HG03520 (cell line): ENCODE results near the gene ONECUT2.
"Not testable (repeated sequence)": the region's sequence is repeated elsewhere in the genome, so short reads cannot be mapped to it uniquely, and the experiment has no call there.

Source experiments
- ATAC-seq: cut with Tn5 transposase; IDR thresholded peaks from one replicate; pipeline ENCODE4 v1.9.1; 2021; ENCODE audit warnings: mild to moderate bottlenecking, moderate library complexity; ENCODE audit not compliant: unreplicated experiment

Gene ONECUT2

DNA sequence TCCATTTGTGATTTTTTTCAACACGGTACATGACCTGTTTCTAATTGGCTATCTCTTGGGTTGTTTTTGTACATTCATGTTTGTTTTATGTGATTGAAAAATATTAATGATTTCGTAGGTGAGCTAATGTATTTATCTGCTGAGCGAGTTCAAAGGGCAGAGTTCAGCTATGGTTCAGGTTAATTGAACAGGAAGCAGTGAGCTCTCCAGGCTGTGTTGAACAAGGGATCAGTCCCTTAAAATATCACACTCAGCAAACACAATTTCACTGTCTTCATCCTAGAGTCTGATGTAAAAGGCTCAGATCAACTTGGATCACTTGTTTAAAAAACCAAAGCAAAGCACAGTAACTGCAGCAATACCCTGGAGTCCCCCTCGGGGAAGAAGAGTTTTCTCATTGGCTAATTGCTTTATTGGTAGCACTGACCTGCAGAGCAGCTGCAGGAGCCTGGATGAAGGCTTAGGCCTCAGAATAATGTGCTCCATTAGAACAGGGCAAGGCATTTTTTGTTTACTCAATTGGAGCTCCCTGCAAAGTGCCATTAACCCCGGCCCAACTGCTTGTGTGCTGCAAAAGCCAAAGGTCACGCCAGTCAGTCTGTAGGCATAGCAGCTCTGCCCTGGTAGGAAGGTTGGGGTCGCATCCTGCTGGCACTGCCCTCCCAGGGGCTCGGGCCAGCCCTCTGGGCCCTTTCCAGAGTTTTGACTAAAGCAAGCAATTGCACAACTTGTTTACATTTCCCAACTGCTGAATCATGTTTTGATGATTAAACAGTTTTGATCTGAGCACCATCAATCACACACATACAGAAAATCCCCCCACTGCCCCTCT, 10.5 kb downstream of the ONECUT2 start:
- ATAC-seq = no peak

DNA sequence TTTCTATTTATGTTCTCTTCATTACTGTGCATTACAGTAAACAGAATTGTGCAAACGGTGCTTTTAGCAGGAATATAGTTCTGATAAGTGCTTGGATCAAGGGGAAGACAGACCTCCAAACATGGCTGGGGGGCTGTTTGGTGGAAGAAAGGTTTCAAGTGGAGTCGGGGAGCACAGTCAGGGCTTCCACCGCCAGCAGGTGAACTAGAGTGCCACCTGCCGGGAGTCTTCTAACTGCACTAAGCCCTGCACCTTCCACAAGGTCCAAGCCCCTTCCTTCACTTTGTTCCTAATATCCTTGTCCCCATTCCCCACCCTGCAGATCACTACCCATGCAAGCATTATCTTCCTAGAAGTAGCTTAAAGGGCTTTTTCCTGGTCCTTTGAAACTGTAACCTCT, 11.1 kb downstream of the ONECUT2 start:
- no peak for ATAC-seq

DNA sequence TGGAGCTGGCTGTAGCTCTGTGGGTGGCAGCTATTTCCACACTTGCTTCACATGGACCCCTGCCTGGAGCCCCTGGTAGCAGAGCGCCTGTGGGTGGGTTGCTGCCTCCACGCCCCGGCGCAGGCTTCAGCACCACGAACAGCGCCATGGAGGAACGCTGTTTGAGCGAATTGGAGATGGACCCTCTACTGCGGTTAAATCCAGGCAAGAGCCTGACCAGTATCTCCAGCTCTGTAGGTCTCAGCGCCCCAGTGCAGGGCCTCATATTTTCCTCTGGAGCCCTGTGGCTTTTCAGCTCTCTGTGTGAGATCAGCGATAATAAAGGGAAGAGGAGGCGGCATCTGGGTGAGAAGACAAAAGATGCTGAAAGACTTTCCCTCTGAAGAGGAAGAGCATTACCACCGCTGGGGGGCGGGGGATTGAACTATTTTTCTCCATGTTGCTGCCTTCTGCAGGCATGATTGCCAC, 12.0 kb downstream of the ONECUT2 start:
- no peak for ATAC-seq

DNA sequence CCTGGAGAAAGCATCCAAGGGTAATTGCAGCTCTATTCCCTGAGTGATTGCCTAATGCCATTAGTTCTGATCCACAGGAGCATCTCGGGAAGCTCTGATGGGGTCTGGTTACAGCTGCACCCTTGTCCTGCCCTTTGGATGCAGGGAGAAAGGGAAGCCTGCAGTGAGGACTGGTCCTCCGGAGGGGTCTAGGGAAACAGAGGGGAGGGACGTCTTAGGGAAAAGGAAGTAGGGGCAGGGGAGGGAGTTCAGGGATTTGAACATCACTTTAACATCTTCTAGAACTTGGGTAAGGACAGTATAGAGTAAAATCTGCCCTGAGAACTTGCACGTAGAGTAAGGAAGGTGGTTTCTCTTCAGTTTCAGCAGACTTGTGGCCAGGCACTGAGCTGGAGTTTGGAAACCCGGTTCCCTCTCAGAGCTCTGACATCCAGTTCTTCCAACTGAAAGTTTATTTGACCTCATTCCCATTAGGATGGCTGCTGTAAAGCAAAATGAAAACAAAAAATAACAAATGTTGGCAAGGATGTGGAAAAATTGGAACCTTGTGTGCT, 20.5 kb downstream of the ONECUT2 start:
- no peak for ATAC-seq

DNA sequence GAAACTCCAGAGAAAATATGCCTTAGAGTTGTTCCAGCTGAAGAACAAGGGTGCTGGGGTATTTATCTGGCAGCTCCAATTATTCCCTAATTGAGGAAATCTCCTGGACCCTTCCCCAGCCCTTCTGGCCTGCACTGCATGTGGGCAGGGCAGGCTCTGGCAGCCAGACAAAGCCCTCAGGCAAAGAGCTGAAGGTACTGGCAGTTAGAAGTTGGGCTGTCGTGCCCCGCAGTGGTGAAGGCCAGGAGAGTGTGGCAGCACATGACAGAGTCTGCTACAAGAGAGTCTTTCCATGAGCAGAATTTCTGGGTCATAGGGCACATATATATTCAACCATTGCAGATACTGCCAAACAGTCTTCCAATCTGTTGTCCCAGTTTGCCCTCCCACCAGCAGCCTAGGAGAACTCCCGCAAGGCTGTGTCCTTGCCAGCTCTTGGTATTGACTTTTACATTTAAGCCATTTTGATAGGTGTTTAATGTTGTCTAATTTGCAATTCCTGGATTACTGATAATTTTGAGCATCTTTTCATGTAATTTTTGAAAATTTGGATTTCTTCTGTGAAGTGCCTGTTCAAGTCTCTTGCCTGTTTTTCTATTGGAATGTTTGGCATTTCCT, 26.6 kb downstream of the ONECUT2 start:
- ATAC-seq = no peak

DNA sequence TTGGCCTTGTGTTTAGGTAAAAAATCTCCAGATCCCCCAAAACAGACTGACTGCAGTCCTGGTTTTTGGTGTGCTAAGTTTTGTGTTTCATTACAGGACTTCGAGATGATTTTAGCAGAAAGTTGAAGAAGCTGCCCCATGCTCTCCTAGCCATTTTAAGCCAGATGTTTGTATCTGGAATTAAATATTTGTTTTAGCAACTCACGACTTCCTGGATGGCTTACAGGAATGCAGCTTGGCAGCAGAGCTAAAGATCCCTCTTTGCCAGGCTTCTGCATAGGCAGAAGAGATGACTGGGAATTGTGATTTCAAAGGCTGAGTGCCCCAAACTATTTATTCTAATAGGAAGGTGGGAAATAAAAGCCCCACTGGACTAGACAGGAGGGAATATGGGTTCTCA, 31.1 kb downstream of the ONECUT2 start:
- no peak for ATAC-seq

DNA sequence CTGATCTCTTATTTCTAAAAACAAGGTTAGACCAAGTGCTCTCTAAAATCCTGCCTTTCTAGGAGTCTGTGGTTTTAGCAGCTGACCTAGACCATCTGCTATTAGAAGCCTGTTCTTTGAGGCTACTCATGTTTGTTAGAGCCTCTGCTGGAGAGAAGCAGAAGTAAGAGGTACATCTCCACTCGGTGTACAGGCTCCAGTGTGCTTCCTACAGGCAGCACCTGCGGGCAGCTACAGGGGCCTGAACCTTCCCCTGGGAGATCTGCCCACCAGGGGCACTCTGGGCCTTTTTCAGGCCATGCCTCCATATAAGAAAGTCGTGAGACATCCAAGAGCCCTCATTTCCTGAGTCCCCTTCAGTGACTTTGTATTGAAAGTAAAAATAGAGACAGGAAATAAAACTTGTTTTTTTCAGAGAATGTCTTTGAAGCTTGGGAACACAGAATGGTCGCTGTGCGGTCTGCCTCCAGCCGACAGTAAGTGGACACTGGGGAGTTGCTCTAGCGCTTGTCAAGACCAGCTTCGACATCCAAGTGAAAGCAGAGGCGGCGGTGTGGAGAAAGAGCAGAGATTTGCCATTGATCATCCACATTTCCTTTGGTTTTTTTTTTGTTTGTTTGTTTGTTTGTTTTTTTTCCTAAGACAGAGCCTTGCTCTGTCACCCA, 31.7 kb downstream of the ONECUT2 start:
- peak; percentile 58 for ATAC-seq

DNA sequence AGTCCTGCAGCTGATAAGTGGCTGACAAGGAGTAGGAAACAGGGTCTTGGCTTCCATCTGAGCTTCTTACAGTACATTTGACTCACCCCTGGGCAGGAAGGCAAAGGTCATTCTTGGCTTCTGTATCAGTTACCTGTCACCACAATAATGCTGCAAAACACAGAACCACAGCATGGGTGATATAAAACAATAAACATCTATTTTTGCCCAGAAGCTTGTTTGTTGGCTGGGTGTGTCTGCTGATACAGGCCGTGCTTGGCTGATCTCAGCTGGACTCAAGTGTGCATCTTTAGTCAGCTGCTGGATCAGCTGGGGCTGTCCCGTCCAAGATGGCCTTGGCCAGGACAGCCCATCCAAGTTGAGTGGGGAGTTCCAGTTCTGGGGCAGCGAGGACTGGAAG, 34.7 kb downstream of the ONECUT2 start:
- no peak for ATAC-seq

DNA sequence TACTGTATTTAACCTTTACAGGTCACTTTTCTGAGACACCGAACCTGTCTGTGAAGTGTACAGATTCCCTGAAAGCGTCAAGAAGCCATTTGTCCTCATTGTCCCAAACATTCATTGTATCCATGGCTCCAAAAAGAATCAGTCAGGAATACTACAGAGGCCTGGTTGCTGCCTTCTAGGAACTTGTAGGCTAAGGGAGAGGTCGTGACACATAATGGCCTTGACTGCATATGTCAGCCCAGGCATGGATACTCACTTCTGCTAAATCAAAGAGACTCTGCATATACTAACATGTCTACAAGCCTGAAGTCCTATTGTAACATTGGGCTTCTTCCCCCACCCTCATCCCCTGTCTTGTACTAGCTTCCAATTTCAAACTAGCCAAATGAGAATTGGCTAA, 40.2 kb downstream of the ONECUT2 start:
- ATAC-seq = no peak

DNA sequence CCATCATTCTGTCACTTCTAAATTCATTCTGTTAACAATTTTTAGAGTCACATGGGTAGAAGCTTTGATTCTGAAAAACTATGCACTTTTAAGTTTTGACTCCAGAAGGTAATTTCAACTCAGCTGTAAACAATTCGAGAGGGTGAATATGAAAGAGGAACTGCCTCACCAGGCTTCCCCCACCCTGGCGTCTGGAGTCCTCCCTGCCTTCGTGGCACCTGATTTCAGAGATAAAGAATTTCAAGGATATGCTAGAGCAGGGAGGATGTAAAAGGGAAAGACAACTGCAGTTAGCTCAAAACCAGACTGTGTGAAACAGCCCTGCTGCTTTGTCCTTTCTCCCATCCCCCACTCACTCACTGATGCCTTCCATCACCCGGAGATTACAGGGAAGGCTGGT, 40.7 kb downstream of the ONECUT2 start:
- ATAC-seq = no peak

DNA sequence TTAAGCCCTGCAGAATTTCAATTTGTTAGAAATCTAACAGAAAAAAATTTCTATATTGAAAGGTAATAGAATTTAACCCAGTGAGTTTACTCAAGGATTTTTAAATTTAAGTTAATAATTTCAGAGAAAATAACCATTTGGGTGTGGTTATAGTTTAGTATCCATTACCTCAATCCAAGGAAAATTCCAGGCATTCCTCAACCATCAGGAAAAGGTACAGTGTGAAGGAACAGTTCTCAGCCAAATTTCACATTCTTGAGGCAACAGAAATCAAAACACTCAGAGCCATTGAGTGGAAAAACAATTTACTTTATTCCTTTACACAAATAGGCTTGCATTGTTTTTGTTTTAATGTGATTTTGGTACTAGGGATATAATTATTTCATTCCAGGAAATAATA, 45.6 kb downstream of the ONECUT2 start:
- no peak for ATAC-seq

DNA sequence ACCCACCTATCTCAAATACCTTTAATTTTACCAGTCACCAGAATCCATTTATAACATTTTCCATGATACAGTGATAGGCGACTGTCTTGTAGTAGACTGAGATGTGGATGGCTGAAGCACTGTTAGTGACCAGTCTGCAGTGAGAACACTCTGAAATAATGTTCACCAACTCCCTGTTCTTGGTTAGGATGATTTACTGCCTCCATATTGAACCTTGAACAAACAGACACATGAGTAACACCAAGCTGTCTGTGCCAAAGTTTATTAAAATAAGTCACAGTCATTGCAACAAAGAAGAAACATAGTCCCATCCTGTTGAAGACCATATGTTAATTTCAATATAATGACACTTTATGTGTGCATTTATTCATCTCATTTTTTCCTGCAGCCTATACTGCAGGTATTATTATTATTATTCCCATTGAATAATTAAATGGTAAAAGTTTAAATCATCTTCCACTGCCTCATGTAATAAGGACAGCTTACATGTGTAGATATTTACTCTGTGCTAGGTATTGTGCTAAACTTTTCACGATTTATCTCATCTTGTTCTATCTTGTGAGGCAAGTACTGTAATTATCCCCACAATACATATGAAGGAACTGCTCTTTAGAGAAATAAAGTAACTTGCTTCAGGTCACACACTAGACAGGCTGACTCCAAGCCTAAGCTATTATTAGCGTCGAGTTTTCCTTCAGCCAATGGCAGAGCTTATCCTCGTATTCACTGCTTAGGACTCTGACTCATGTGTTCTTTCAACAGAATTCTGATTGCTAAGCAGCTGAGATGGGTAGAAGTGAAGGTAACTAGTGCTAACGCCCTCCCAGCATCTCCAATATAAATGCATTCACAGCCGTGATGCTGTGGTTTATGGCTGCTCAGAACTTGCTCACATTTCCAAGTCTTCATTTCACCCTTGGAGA, 62.5 kb downstream of the ONECUT2 start:
- ATAC-seq = no peak

DNA sequence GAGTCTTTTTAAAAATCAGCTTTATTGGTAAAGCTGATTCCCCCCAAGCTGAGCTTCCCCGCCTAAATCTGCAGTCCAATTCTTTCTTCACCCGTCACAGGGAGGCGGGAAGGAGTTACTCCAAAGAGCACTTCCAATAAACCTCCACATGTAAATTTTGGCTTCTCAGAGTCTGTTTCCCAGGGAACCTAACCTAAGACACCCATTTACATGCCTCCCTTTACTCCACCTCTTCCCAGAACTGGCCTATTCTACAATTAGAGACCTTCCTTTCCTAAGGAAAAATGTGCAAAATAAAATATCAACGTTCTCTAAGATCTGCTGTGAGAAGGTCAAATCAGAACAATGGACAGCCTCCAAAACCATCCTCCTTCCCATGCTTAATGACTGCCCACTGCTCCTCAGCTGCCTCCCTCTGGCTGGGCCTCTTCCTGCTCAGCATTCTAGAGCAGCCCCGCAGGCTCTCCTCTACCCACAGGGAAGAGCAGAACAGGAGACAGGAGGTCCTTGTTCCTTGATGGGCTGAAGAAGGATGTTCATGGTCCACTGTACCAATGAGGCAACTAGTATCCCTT, 63.6 kb downstream of the ONECUT2 start:
- ATAC-seq = no peak

DNA sequence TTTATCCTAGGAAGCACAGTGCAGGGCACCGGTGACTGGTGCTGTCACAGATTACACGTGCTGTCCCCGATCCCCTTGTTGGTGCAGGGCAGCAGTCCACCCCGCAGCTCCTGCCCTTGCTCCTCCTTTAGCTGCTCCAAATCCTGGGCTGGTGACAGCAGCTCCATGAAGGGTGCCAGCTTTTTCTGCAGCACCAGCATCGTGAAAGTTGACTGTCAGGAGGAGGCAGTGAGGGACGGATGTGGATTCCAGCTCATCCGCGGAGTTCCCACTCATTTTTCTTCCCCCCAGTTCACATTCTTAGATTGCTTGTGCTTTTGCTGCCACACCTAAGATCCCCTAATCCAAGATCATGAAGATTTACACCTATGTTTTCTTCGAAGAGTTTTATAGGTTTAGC, 67.5 kb downstream of the ONECUT2 start:
- ATAC-seq = no peak

DNA sequence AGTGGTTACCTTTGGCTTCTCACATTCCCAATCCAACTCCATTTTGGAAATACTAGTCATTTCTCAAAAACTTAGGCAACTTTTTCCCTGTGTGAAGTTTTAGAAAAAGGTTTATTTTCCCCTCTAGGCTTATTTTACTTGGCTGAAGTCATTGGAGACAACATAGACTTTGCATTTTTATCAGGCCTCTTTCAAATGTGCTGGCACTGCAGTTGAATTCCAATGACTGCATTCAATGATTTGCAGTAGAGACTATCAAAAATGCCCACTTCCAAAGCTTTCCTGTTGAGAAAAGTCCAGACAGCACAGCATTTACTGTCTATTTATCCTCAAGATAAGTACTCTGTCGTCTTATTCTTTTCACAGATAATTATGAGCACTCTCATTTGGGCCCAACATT, 70.1 kb downstream of the ONECUT2 start:
- no peak for ATAC-seq

DNA sequence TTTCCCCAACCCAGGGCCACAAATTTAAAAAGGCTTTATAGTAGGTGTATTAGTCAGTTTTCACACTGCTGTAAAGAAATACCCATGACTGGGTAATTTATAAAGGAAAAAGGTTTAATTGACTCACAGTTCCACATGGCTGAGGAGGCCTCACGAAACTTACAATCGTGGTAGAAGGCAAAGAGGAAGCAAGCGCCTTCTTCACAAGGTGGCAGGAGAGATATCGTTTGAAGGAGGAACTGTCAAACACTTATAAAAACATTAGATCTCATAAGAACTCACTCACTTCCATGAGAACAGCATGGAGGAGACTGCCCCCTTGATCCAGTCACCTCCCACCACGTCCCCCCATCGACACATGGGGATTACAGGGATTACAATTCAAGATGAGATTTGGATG, 80.9 kb downstream of the ONECUT2 start:
- no peak for ATAC-seq

DNA sequence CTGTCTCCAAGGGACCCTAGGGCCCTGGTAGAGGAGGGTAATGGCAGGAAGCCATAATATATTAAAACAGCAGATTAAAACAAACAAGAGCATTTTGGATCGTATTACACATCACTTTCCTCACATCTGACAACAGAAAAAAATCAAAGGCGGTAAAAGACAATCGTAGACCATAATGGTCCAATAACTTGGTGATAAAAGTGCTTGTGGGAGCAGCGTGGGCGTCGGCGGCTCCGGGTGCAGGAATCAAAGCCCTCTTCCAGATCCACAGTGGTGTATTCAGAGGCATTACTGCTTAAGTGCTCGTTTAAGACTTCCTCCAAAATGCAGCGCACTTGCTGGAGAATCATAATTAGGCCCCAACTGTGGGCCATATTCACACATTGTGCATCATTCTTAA, 83.4 kb downstream of the ONECUT2 start:
- no peak for ATAC-seq

DNA sequence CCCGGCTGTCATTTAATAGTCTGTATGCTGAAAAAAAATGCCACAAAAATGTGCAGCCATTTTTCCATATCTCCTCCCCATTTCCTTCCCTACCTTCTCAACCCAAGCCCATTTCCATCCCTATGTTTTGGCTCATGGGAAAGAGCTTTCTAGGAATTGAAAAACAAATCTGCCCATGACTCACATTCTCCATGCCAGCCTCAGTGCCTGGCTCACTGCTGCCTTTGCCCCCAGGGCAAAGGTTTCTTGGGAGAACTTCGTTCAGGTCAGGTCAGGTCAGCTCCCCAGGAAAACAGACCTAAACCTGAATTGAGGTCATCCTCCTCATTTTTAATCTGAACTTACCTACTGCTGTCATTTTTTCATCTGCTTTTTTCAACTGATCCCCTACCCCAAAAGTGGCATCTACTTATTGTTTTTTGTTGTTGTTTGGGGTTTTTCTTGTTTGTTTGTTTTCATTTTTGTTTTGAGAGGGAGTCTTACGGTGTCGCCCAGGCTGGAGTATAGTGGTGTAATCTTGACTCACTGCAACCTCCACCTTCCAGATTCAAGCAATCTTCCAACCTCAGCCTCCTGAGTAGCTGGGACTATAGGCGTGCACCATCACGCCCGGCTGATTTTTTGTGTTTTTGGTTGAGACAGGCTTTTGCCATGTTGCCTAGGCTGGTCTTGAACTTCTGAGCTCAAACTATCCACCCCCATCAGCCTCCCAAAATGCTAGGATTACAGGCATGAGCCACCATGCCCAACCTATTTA, 84.7 kb downstream of the ONECUT2 start:
- ATAC-seq = no peak

DNA sequence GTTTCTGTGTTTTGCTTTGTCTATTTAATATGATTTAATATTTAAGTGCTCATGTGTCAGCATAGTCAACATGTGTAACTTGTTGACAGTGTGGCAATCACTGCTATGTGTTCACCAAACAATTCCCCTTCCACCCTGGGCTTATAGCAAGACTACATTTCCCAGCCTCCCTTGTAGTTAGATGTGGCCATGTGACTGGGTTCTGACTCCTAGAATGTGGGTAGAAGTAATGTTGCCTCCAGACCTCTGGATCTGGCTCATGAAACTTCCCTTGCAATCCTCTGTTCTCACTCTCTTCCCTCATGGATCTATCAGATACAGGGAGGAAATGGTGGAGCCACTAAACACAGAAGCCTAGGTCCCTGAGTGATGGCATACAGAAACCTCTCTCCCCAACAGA, 87.2 kb downstream of the ONECUT2 start:
- ATAC-seq = not testable (repeated sequence)
